ENCODE results near the gene UBR4. TPM values are rescaled to one million over a fixed set of nuclear protein-coding genes. Genes with fewer than 3 reads are reported as not detected.

Gene UBR4
- total RNA-seq, 2 donors from 2014 or later: 97.7 to 114 TPM

- Histone ChIP-seq H3K27me3 (no peaks in the 10 kb centered on the region), H3K9ac (ENCODE audit: low read depth in 2 of 2, low read length in 2 of 2) (no peak overlapping the region), H3K4me3 (no peak overlapping the region), H3K27ac (no peak overlapping the region), H3K4me1 (peaks cover 11% of the 10 kb centered on the region), H3K9me3 (no peaks in the 10 kb centered on the region), H3K36me3 (no peaks in the 10 kb centered on the region)
- intact Hi-C loops (cut with DNase I): no loop called here
- no peak for TF ChIP-seq CTCF (IDR thresholded peaks at IDR 0.05)
- no peak for DNase-seq
Measured at GRCh38 chr1:19212167-19212566, 2.1 kb upstream of the UBR4 start.

GRCh38 chr1:19210772-19211549 is 895 bp upstream of the UBR4 start:
- Histone ChIP-seq H3K9ac (ENCODE audit: low read depth in 2 of 2, low read length in 2 of 2) (peak overlapping the region; percentile 74 to 96), H3K4me1 (peaks cover 17% of the 10 kb centered on the region), H3K27ac (peak overlapping the region; percentile 91), H3K27me3 (no peaks in the 10 kb centered on the region), H3K4me3 (peak overlapping the region; percentile 97), H3K36me3 (no peaks in the 10 kb centered on the region), H3K9me3 (no peaks in the 10 kb centered on the region)
- no peak for DNase-seq
- no peak for TF ChIP-seq CTCF (IDR thresholded peaks at IDR 0.05)
- intact Hi-C loops (cut with DNase I): no loop called here

GRCh38 chr1:19209439-19209989 is 552 bp downstream of the UBR4 start:
- H3K9me3 ChIP-seq: no peaks in the 10 kb centered on the region
- no peaks in the 10 kb centered on the region for H3K36me3 ChIP-seq
- H3K4me1 ChIP-seq: peaks cover 17% of the 10 kb centered on the region
- intact Hi-C loops (cut with DNase I): no loop called here
- H3K27me3 ChIP-seq: no peaks in the 10 kb centered on the region
- peak; percentile 46 for DNase-seq
- TF ChIP-seq CTCF (IDR thresholded peaks at IDR 0.05): no peak
- peak overlapping the region; percentile 88 to 96 for H3K9ac ChIP-seq (ENCODE audit: low read depth in 2 of 2, low read length in 2 of 2)
- peak overlapping the region; percentile 91 for H3K27ac ChIP-seq
- peak overlapping the region; percentile 97 for H3K4me3 ChIP-seq

- Histone ChIP-seq H3K9ac (ENCODE audit: low read depth in 2 of 2, low read length in 2 of 2) (peak overlapping the region; percentile 88 to 96), H3K4me1 (peaks cover 17% of the 10 kb centered on the region), H3K9me3 (no peaks in the 10 kb centered on the region), H3K4me3 (peak overlapping the region; percentile 97), H3K27me3 (no peaks in the 10 kb centered on the region), H3K27ac (peak overlapping the region; percentile 91), H3K36me3 (no peaks in the 10 kb centered on the region)
- TF ChIP-seq CTCF (IDR thresholded peaks at IDR 0.05): no peak
- DNase-seq: no peak
- intact Hi-C loops (cut with DNase I): no loop called here
Measured at GRCh38 chr1:19208710-19209438, 1.2 kb downstream of the UBR4 start.

- peak overlapping the region; percentile 31 for H3K27ac ChIP-seq
- H3K9me3 ChIP-seq: no peaks in the 10 kb centered on the region
- intact Hi-C loops (cut with DNase I): no loop called here
- peak; percentile 22 for DNase-seq
- no peak overlapping the region for H3K9ac ChIP-seq (ENCODE audit: low read depth in 2 of 2, low read length in 2 of 2)
- no peaks in the 10 kb centered on the region for H3K36me3 ChIP-seq
- H3K4me3 ChIP-seq: no peak overlapping the region
- no peaks in the 10 kb centered on the region for H3K27me3 ChIP-seq
- TF ChIP-seq CTCF (IDR thresholded peaks at IDR 0.05): no peak
- H3K4me1 ChIP-seq: peaks cover 17% of the 10 kb centered on the region
Measured at GRCh38 chr1:19206947-19207346, 3.1 kb downstream of the UBR4 start.
